Activated CD4-positive, alpha-beta T cell treated with anti-CD3 and anti-CD28 coated beads for 4 hours (primary cell): Measurements from ENCODE around the gene PTBP1.

Source experiments
- DNase-seq, 2 donors: peaks; one replicate each; pipeline ENCODE4 v3.0.0-alpha.2; 2020

The PTBP1 gene

DNA sequence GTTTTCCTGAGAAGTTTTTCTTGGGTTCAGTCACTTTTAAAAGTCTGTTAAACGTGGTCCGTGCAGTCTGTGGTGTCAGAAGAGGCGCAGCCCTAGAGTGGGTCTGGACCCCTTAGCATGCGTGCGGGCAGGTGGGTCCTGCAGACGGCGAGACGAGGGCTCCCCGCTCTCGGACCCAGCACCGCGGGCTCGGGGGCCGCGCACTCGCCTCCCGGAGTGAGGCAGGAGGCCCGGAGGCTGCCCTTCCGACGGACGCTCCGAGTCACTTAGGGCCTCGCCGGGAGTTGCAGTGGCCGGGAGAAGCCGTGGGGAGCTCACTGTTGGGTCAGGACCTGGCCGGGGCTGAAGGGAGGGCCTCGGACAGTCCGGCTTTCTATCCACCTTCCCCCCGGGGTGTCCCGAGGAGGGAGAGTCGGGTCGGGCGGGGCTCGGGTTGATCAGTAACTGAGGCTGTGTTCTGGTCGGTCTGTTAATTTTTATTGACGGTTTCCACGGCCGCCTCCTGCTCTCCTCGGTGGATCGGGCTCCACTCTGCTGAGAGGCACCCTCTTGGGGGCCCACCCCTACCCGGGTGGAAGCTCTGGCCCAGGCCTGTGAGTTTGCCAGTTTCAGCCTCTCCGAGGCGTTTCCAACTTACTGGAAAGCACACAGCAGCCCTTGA is 1.3 kb downstream of the PTBP1 start:
- DNase-seq: peak in 1 of 2 donors; percentile 20

DNA sequence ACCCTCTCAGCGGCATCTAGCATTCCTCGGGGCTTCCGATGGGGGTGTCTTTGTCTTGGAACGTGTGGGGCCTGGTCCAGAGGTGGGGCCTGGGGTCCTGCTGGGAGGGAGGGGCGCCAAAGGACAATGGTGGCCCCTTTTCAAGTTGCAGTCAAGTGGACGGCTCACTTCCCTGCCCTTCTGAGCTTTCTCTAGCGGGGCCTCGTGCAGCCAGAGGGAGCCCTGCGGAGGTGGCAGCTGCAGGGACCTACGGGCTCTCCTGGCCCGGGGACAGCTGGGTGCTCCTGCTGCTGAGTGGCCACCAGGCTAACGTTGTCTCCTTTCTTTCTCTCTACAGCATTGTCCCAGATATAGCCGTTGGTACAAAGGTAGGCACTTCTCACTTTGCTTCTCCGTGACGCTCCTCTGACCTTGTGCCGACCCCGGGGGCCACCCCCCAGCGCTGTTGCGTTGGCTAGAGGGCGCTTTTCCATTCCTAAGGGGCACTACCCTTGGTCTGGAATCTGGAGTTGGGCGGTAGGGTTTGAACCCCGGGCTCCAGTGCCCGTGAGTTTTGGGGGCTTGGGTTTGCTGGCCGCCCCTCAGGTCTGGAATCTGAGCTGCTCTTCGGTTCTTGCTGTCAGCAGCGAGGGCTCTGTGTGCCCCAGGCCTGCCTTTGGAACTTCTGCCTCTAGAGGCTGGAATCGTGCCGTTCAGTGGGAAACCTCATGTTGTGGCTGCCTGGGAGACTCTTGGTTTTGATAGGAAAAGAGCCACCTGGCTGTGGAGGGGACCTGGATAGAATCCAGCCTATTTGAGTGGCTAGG is 2.0 kb downstream of the PTBP1 start:
- DNase-seq: peak in 1 of 2 donors; percentile 25

DNA sequence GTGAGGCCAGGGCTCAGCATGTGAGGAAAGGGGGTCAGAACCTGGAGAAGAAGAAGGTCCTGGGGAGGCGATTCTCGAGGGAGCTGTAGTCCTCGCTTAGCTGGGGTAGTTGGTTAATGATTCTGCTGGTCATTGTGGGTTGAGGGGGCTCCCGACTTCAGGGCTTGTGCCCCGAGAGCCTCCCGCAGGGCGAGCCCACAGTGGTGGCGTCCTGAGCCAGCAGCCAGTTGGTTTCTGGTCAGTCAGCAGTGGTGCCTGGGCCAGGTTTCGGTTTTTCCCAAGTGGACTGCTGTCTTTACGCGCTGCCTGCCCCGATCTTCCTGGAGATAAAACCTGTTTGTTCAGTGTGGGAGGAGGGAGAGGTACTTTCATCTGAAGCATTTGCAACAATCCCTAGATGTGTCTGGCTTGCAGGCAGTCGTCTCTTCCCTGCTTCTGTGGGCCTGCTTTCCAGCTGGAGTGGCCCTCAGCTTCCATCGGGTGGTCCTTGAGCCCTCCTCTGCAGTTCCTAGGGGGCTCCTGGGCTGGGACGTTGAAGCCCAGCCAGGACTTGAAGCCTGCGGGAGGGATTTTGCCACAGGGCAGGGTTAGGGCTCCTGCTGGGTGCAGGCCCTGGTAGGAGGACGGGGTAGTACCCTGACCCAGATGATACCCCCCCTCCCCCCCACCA is 3.2 kb downstream of the PTBP1 start:
- DNase-seq: no peak

DNA sequence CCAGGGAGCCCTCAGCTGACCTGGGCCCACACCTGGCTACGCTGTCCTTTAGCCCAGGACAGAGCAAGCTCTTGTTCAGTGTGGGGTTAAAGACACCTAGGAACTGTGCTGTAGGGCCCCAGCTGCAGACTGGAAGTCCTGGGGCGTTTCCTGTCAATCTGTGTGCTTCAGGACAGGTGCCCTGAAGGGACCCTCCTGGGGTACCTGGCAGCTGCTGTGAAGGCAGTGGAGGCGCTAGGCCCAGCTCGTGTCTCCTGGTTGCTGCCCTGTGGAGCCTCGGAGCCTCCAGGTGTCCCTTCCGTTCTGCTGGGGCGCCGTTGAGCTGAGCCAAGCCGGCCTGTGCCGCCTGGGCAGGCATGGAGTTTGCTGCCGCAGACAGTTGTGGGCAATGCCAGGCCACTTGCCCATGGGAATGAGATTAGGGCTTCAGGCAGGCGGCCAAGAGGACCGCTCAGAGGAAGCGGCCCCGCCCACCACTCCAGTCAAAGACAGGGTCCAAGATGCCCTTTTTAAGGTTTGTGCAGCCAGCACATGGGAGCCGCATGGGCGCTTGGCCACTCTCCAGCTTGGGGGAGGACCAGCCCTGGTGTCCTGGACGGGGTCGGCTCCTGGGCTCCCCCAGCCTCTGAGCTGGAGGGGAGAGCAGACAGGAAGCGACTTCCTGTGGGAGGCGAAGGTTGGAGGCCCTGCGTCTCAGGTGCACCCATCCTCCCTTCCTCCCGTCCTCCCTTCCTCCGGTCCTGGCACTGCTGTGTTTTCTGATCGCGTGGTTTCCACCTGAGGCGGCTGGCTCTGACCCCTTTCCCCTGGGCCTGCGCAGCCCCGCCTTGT is 4.0 kb downstream of the PTBP1 start:
- DNase-seq: peak in 1 of 2 donors; percentile 13

DNA sequence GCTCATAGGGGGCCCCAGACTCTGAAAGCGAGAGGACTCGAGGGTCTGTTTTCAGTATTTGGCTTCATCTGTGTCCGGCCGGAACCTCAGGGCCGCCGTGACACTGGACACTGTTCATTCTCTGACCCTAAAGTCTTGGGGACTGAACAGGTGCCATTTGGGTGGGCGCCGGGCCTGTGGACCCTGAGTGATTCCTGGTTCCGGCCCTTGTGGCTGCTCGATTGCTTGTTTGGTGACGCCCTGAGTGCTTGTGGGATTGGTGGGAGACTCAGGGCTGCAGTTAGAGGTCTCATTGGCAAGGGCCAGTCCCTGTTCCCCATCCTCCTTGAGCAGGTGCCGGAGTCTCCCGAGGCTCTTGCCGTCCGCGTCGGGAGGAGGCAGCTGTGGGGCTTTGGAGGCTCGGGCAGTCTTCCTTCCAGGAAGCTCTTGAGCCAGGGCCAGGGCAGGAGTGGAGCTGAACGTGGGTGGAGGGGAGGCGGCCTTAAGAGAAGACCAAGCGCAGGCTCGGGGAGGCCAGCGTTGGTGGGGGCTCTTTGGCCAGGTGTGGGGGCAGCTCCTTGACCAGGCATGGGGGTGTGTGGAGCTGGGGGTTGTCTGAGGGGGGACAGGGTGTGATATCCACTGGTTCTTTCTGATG is 4.7 kb downstream of the PTBP1 start:
- no peak for DNase-seq

DNA sequence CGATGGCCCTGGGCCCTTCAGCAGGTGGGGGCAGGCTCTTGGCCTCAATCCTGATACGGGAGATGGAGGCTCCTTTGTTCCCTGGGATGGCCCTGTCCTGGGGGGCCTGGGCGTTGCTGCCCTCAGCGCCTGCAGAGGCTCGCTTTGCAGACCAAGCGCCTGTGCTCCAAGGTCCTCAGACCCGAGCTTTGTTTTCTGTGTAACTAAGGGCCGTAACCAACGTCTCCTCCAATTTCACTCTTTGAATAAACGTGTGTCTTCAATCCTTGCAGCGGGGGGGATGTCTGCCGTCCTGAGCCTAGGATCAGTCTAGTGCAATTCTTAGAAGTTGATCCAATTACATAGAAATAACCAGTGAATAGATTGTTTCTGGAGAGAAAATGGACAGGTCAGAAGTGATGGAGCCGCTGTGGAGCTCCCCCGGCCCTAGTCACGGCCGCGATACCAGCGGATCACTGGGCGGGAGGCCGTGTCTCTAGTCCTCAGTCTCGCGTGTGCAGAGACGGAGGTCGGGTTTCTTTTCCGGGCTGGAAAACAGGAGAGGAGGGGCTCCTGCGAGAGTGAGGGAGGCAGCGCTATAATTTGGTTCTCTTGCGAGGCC is 5.3 kb downstream of the PTBP1 start:
- DNase-seq: no peak

DNA sequence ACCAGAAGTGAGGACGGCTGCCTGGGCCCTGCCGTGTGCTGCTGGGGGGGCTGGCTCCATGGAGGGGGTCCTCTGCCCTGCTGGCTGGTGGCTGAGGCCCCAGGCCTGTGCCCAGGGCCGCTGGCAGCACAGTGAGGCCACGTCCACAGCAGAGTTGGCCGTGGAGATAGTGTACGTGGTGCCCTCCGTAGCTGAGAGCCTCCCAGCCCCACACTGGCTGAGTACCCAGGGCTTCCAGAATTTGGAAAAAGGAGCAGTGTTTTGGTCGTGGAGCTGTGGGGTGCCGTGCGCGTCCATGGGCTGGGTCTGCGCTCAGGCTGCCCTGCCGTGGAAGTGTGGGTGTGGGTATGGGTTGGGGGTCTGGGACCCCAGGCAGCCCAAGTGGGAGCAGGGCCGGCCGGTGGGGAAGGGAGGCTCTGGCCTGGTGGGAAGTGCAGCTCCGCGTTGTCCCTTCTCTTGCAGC is 5.9 kb downstream of the PTBP1 start:
- DNase-seq: no peak

DNA sequence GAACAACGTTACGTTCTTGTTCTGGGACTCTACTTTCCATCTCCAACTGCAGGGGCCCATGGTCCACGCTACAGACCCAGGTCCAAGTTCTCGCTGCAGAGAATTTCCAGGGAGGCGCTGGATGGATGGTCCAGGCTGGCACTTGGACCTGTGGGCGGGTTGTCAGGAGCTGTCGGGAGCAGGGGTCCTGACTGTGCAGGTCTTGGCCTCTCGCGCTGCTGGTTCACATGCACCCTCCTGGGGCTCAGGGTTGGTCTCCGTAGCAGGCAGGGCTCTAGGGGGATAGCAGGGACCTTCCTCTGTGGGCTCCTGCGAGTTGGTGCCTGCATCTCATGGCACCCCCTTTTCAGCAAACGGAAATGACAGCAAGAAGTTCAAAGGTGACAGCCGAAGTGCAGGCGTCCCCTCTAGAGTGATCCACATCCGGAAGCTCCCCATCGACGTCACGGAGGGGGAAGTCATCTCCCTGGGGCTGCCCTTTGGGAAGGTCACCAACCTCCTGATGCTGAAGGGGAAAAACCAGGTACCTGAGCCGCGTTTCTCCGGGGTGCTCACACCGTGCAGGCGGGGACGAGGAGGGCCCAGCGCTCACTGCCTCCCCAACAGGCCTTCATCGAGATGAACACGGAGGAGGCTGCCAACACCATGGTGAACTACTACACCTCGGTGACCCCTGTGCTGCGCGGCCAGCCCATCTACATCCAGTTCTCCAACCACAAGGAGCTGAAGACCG is 6.6 kb downstream of the PTBP1 start:
- DNase-seq: no peak

DNA sequence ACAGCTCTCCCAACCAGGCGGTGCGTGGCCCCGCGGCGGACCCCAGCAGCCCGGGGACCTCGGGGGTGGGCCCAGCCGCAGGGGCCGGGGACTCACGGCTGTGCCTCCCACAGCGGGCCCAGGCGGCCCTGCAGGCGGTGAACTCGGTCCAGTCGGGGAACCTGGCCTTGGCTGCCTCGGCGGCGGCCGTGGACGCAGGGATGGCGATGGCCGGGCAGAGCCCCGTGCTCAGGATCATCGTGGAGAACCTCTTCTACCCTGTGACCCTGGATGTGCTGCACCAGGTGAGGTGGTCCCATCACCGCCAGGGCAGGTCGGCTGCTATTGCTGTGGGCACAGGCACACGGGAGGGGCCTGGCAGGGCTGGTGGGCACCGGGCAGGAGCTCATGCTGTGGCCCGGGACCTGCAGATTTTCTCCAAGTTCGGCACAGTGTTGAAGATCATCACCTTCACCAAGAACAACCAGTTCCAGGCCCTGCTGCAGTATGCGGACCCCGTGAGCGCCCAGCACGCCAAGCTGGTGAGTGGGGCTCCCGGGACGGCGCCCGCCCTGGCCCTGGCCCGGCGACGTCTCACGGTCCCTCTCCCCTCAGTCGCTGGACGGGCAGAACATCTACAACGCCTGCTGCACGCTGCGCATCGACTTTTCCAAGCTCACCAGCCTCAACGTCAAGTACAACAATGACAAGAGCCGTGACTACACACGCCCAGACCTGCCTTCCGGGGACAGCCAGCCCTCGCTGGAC is 7.3 kb downstream of the PTBP1 start:
- DNase-seq: no peak

DNA sequence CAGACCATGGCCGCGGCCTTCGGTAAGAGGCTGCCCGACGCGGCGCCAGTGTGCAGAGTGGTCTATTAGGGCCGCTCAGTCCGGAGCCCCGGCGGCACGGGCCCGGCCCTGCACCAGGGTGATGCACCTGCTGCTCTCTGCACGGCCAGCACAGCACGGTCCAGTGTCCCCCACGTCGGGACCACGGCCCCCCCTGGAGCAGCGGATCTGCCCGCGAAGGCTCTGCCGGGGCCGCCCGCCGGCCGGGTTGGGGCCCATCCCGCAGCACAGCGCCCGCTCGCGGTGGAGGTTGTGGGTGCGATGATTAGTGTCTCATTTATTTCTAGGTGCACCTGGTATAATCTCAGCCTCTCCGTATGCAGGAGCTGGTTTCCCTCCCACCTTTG is 7.9 kb downstream of the PTBP1 start:
- no peak for DNase-seq

DNA sequence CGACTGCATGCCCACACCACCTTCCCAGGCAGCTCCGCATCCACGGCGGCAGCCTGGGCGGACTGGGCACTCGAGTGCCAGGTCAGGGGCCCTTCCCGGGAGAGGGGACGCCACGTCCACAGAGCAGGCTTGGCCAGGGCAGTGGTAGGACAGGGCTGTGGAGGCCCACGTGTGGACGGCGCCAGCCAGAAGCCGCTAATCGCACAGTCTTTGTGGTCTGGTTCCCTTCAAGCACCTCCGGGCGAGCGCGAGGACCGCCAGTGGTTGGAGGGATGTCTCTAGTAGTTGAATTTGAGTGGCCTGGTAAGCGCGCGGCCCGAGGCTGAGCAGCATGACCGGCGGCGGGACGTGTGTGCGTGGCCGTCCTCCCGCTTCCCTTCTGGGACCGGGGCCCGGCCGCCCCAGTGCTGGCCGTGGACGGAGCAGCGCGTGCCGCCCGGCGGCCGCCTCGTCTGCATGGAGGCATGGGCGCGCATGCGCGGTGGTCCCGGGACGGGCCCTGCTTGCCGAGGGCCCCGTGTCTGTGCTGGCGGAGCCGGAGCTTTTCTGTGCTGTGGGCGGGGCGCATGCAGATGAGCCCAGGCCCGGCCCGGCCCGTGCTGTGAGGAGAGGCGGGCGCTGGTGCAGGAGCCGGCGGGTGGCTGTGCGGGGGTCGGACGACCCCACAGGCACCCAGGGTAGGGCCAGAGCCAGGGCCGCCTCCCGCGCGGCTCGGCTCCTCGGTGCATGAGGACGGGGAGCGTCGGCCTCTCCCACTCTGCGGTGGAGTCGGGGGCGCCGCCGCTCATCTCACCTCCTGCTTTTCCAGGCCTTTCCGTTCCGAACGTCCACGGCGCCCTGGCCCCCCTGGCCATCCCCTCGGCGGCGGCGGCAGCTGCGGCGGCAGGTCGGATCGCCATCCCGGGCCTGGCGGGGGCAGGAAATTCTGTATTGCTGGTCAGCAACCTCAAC is 8.6 kb downstream of the PTBP1 start:
- DNase-seq: no peak

DNA sequence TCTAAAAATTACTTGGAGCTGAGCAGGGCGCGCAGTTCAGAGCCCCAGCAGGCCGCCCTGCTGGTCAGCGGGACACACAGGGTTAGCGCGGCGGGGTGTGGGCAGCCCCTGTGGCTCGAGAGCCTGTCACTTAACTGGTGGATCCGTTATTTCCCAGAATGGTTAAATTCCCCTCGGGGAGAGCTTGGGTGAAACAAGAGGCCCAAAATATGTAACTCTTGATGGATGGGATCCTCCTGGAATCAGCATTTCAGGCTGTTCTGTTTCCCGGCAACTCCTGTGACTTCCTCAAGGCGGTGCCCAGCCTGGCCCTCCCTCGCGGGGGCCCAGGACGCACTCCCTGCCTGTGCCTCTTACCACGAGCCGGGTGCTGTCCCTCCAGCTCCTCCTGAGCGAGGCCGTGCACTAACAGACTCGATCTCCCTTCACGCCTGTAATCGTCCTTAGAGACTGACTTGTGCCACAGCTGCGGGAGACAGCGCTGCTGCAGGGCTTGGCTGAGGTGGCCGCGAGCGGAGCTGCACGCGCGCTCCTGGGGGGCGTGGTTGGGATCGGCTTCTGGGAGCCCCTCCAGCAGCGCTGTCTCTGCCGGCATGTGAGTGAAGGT is 9.7 kb downstream of the PTBP1 start:
- no peak for DNase-seq

DNA sequence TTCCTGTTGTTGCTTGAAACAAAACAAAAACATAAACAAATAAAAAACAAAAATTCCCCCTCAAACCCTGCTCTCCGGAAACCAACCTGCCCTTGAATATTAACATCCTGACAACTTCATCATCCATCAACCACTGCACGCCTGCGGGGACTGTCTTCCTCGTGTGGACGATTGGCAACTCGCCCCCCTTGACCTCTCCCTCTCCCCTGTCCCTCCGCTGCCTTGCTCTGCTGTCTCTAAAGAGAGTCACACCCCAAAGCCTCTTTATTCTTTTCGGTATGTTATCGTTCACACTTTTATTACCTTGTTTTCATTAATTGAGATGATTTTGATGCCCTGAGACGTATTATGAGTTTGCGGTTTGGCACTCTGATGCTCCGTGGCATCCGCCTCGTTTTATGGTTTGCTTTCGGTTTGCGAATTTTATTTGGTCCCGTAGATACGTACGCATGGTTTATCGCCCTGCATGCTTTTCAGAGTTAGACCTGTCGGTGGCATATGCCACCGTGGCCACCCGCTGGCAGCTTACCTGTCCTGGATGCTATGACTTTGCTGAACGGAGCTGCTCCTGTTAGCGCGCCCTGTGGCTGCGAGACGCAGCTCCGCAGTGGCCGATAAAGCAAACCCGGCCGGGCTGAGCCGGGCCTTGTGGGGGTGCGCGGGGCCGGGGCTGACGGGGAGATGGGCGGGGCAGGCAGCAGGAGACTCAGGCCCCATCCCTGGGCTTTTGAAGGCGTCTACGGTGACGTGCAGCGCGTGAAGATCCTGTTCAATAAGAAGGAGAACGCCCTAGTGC is 10.6 kb downstream of the PTBP1 start:
- no peak for DNase-seq

DNA sequence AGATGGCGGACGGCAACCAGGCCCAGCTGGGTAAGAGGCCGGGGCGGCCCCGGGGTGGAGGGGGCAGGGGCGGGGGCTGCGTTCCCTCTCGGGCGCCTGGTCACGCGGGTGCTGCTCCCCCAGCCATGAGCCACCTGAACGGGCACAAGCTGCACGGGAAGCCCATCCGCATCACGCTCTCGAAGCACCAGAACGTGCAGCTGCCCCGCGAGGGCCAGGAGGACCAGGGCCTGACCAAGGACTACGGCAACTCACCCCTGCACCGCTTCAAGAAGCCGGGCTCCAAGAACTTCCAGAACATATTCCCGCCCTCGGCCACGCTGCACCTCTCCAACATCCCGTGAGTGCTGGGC is 11.1 kb downstream of the PTBP1 start:
- no peak for DNase-seq

DNA sequence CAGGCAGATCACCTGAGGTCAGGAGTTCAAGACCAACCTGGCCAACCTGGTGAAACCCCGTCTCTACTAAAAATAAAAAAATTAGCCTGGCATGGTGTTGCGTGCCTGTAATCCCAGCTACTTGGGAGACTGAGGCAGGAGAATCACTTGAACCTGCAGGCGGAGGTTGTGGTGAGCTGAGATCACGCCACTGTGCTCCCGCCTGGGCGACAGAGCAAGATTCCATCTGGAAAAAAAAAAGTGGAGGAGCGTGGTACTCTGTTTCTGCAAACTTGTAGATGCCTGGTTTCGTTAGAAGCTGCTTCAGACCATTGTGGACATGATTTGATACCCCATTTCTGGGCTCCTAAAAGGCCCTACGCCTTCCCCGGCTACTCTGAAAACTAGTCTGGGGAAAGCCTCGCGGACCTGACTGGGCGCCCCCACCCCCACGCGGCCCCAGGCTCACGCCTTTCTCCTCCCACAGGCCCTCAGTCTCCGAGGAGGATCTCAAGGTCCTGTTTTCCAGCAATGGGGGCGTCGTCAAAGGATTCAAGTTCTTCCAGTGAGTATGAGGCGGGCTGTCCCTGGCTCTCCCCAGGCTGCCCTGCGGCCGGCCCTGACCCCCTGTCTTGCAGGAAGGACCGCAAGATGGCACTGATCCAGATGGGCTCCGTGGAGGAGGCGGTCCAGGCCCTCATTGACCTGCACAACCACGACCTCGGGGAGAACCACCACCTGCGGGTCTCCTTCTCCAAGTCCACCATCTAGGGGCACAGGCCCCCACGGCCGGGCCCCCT is 13.0 kb downstream of the PTBP1 start:
- no peak for DNase-seq

DNA sequence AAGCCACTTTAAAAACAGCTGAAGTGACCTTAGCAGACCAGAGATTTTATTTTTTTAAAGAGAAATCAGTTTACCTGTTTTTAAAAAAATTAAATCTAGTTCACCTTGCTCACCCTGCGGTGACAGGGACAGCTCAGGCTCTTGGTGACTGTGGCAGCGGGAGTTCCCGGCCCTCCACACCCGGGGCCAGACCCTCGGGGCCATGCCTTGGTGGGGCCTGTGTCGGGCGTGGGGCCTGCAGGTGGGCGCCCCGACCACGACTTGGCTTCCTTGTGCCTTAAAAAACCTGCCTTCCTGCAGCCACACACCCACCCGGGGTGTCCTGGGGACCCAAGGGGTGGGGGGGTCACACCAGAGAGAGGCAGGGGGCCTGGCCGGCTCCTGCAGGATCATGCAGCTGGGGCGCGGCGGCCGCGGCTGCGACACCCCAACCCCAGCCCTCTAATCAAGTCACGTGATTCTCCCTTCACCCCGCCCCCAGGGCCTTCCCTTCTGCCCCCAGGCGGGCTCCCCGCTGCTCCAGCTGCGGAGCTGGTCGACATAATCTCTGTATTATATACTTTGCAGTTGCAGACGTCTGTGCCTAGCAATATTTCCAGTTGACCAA is 13.7 kb downstream of the PTBP1 start:
- DNase-seq: no peak

DNA sequence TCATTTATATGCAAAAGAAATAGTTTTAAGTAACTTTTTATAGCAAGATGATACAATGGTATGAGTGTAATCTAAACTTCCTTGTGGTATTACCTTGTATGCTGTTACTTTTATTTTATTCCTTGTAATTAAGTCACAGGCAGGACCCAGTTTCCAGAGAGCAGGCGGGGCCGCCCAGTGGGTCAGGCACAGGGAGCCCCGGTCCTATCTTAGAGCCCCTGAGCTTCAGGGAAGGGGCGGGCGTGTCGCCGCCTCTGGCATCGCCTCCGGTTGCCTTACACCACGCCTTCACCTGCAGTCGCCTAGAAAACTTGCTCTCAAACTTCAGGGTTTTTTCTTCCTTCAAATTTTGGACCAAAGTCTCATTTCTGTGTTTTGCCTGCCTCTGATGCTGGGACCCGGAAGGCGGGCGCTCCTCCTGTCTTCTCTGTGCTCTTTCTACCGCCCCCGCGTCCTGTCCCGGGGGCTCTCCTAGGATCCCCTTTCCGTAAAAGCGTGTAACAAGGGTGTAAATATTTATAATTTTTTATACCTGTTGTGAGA is 14.3 kb downstream of the PTBP1 start:
- no peak for DNase-seq
